ENCODE measurements around the gene CHD1.

The CHD1 gene

GRCh38 chr5:98898743-98899142, 30.1 kb downstream of the CHD1 start:
- Mint-ChIP-seq H3K9me3 (no peaks in the 10 kb centered on the region), H3K4me3 (no peak overlapping the region), H3K27me3 (ENCODE audit: low read depth) (no peaks in the 10 kb centered on the region), H3K36me3 (ENCODE audit: low read depth) (peaks cover 39% of the 10 kb centered on the region), H3K4me1 (ENCODE audit: low read depth) (peaks cover 6% of the 10 kb centered on the region), H3K27ac (no peak overlapping the region)

- Mint-ChIP-seq H3K4me3 (no peak overlapping the region), H3K9me3 (no peaks in the 10 kb centered on the region), H3K36me3 (ENCODE audit: low read depth) (peaks cover 39% of the 10 kb centered on the region), H3K27me3 (ENCODE audit: low read depth) (no peaks in the 10 kb centered on the region), H3K4me1 (ENCODE audit: low read depth) (no peaks in the 10 kb centered on the region), H3K27ac (no peak overlapping the region)
Observed at GRCh38 chr5:98891591-98891990, 37.2 kb downstream of the CHD1 start.

GRCh38 chr5:98880598-98880997, 48.2 kb downstream of the CHD1 start:
- Mint-ChIP-seq H3K4me3 (no peak overlapping the region), H3K27me3 (ENCODE audit: low read depth) (no peaks in the 10 kb centered on the region), H3K4me1 (ENCODE audit: low read depth) (peaks cover 12% of the 10 kb centered on the region), H3K9me3 (no peaks in the 10 kb centered on the region), H3K36me3 (ENCODE audit: low read depth) (peaks cover 46% of the 10 kb centered on the region), H3K27ac (no peak overlapping the region)

- no peaks in the 10 kb centered on the region for H3K9me3 Mint-ChIP-seq
- H3K4me3 Mint-ChIP-seq = no peak overlapping the region
- H3K27ac Mint-ChIP-seq = no peak overlapping the region
- H3K27me3 Mint-ChIP-seq (ENCODE audit: low read depth) = no peaks in the 10 kb centered on the region
- H3K4me1 Mint-ChIP-seq (ENCODE audit: low read depth) = peaks cover 12% of the 10 kb centered on the region
- H3K36me3 Mint-ChIP-seq (ENCODE audit: low read depth) = peaks cover 46% of the 10 kb centered on the region
Observed at GRCh38 chr5:98880151-98880550, 48.7 kb downstream of the CHD1 start.

- peaks cover 40% of the 10 kb centered on the region for H3K36me3 Mint-ChIP-seq (ENCODE audit: low read depth)
- no peak overlapping the region for H3K27ac Mint-ChIP-seq
- no peak overlapping the region for H3K4me3 Mint-ChIP-seq
- H3K4me1 Mint-ChIP-seq (ENCODE audit: low read depth) = peaks cover 12% of the 10 kb centered on the region
- no peaks in the 10 kb centered on the region for H3K27me3 Mint-ChIP-seq (ENCODE audit: low read depth)
- H3K9me3 Mint-ChIP-seq = no peaks in the 10 kb centered on the region
Observed at GRCh38 chr5:98877600-98877999, 51.2 kb downstream of the CHD1 start.

GRCh38 chr5:98872674-98873073, 56.1 kb downstream of the CHD1 start:
- H3K4me1 Mint-ChIP-seq (ENCODE audit: low read depth) = peaks cover 3% of the 10 kb centered on the region
- peaks cover 38% of the 10 kb centered on the region for H3K36me3 Mint-ChIP-seq (ENCODE audit: low read depth)
- H3K27ac Mint-ChIP-seq = no peak overlapping the region
- H3K4me3 Mint-ChIP-seq = no peak overlapping the region
- no peaks in the 10 kb centered on the region for H3K9me3 Mint-ChIP-seq
- H3K27me3 Mint-ChIP-seq (ENCODE audit: low read depth) = no peaks in the 10 kb centered on the region

GRCh38 chr5:98865690-98866089, 63.1 kb downstream of the CHD1 start:
- no peak overlapping the region for H3K4me3 Mint-ChIP-seq

GRCh38 chr5:98847054-98847453, 81.8 kb downstream of the CHD1 start:
- no peaks in the 10 kb centered on the region for H3K36me3 Mint-ChIP-seq (ENCODE audit: low read depth)
- H3K4me3 Mint-ChIP-seq = no peak overlapping the region
- no peak overlapping the region for H3K27ac Mint-ChIP-seq
- H3K27me3 Mint-ChIP-seq (ENCODE audit: low read depth) = no peaks in the 10 kb centered on the region
- peaks cover 11% of the 10 kb centered on the region for H3K9me3 Mint-ChIP-seq
- H3K4me1 Mint-ChIP-seq (ENCODE audit: low read depth) = no peaks in the 10 kb centered on the region

More at GRCh38 chr5:98865690-98866089, 63.1 kb downstream of the CHD1 start:
- peaks cover 36% of the 10 kb centered on the region for H3K36me3 Mint-ChIP-seq (ENCODE audit: low read depth)
- H3K9me3 Mint-ChIP-seq = no peaks in the 10 kb centered on the region
- H3K4me1 Mint-ChIP-seq (ENCODE audit: low read depth) = peaks cover 1% of the 10 kb centered on the region
- H3K27ac Mint-ChIP-seq = no peak overlapping the region
- H3K27me3 Mint-ChIP-seq (ENCODE audit: low read depth) = no peaks in the 10 kb centered on the region

- Mint-ChIP-seq H3K4me3 (no peak overlapping the region), H3K4me1 (ENCODE audit: low read depth) (no peaks in the 10 kb centered on the region), H3K27ac (no peak overlapping the region), H3K27me3 (ENCODE audit: low read depth) (no peaks in the 10 kb centered on the region), H3K36me3 (ENCODE audit: low read depth) (no peaks in the 10 kb centered on the region), H3K9me3 (peaks cover 11% of the 10 kb centered on the region)
Observed at GRCh38 chr5:98846520-98846919, 82.3 kb downstream of the CHD1 start.

- H3K36me3 Mint-ChIP-seq (ENCODE audit: low read depth) = no peaks in the 10 kb centered on the region
- peaks cover 11% of the 10 kb centered on the region for H3K9me3 Mint-ChIP-seq
- no peaks in the 10 kb centered on the region for H3K27me3 Mint-ChIP-seq (ENCODE audit: low read depth)
- no peak overlapping the region for H3K27ac Mint-ChIP-seq
- H3K4me3 Mint-ChIP-seq = no peak overlapping the region
- no peaks in the 10 kb centered on the region for H3K4me1 Mint-ChIP-seq (ENCODE audit: low read depth)
Observed at GRCh38 chr5:98845878-98846277, 82.9 kb downstream of the CHD1 start.

- Mint-ChIP-seq H3K4me3 (no peak overlapping the region), H3K4me1 (ENCODE audit: low read depth) (peaks cover under 1% of the 10 kb centered on the region), H3K36me3 (ENCODE audit: low read depth) (no peaks in the 10 kb centered on the region), H3K9me3 (peaks cover 11% of the 10 kb centered on the region), H3K27ac (no peak overlapping the region), H3K27me3 (ENCODE audit: low read depth) (no peaks in the 10 kb centered on the region)
Observed at GRCh38 chr5:98844865-98845264, 83.9 kb downstream of the CHD1 start.

- Mint-ChIP-seq H3K27ac (no peak overlapping the region), H3K27me3 (ENCODE audit: low read depth) (no peaks in the 10 kb centered on the region), H3K9me3 (peaks cover 11% of the 10 kb centered on the region), H3K4me1 (ENCODE audit: low read depth) (peaks cover 3% of the 10 kb centered on the region), H3K36me3 (ENCODE audit: low read depth) (no peaks in the 10 kb centered on the region), H3K4me3 (no peak overlapping the region)
Observed at GRCh38 chr5:98843481-98843880, 85.3 kb downstream of the CHD1 start.

GRCh38 chr5:98840946-98841345, 87.9 kb downstream of the CHD1 start:
- no peak overlapping the region for H3K27ac Mint-ChIP-seq
- H3K9me3 Mint-ChIP-seq = peaks cover 11% of the 10 kb centered on the region
- H3K36me3 Mint-ChIP-seq (ENCODE audit: low read depth) = no peaks in the 10 kb centered on the region
- H3K4me1 Mint-ChIP-seq (ENCODE audit: low read depth) = peaks cover 3% of the 10 kb centered on the region
- no peaks in the 10 kb centered on the region for H3K27me3 Mint-ChIP-seq (ENCODE audit: low read depth)
- H3K4me3 Mint-ChIP-seq = no peak overlapping the region

GRCh38 chr5:98839469-98840383, 89.1 kb downstream of the CHD1 start:
- no peaks in the 10 kb centered on the region for H3K36me3 Mint-ChIP-seq (ENCODE audit: low read depth)
- peaks cover 5% of the 10 kb centered on the region for H3K9me3 Mint-ChIP-seq
- no peak overlapping the region for H3K27ac Mint-ChIP-seq
- peaks cover 3% of the 10 kb centered on the region for H3K4me1 Mint-ChIP-seq (ENCODE audit: low read depth)
- no peaks in the 10 kb centered on the region for H3K27me3 Mint-ChIP-seq (ENCODE audit: low read depth)
- H3K4me3 Mint-ChIP-seq = peak overlapping the region; percentile 5

- H3K27me3 Mint-ChIP-seq (ENCODE audit: low read depth) = no peaks in the 10 kb centered on the region
- H3K4me1 Mint-ChIP-seq (ENCODE audit: low read depth) = peaks cover 3% of the 10 kb centered on the region
- no peaks in the 10 kb centered on the region for H3K36me3 Mint-ChIP-seq (ENCODE audit: low read depth)
- H3K9me3 Mint-ChIP-seq = no peaks in the 10 kb centered on the region
- H3K4me3 Mint-ChIP-seq = no peak overlapping the region
- H3K27ac Mint-ChIP-seq = no peak overlapping the region
Observed at GRCh38 chr5:98836175-98836574, 92.6 kb downstream of the CHD1 start.
